WI38 (cell line): ENCODE measurements around the gene MLEC.

Experiments used
- H3K4me3 ChIP-seq: 2 replicates; pipeline ENCODE4 v1.5.1; 2011; ENCODE audit warnings: low read depth, mild to moderate bottlenecking, control low read depth, low read length
- CTCF ChIP-seq: IDR thresholded peaks from 2 replicates; pipeline ENCODE4 v1.5.1; 2012; ENCODE audit warnings: low read depth, mild to moderate bottlenecking, control low read depth, low read length

Gene MLEC

GRCh38 chr12:120686690-120687577 lies at the start of gene MLEC:
MLEC (plus strand) TSS chr12:120687149; CDS start chr12:120687297, 148 bp downstream.
- H3K4me3 ChIP-seq, result peak within 1 kb of the TSS; percentile 88
- no peak for TF ChIP-seq CTCF

GRCh38 chr12:120639771-120640721 lies 46.9 kb upstream of the MLEC start, which contains the start of gene CABP1:
CABP1 (plus strand) TSS chr12:120640626; CDS start chr12:120640686, 60 bp downstream.
- H3K4me3 ChIP-seq, result 0 out of 2 replicates have a peak within 1 kb of the TSS, but pooled peaks have one; percentile 20
- TF ChIP-seq CTCF, result no peak

- 0 out of 2 replicates have a peak overlapping the region, but pooled peaks have one; percentile 20 for H3K4me3 ChIP-seq
These were observed 45.8 kb upstream of the MLEC start for GRCh38 chr12:120640861-120641833.

GRCh38 chr12:120642121-120642520 lies 44.8 kb upstream of the MLEC start:
- no peak for TF ChIP-seq CTCF
- no peak overlapping the region for H3K4me3 ChIP-seq

More at GRCh38 chr12:120640861-120641833, 45.8 kb upstream of the MLEC start:
- TF ChIP-seq CTCF, result no peak

GRCh38 chr12:120642826-120643225 lies 44.1 kb upstream of the MLEC start:
- no peak overlapping the region for H3K4me3 ChIP-seq
- no peak for TF ChIP-seq CTCF

GRCh38 chr12:120643574-120643973 lies 43.4 kb upstream of the MLEC start:
- no peak for TF ChIP-seq CTCF
- no peak overlapping the region for H3K4me3 ChIP-seq
